B cell (primary cell): Measurements from ENCODE around the gene NCOA3.

Experiments used
- EZH2 ChIP-seq: IDR thresholded peaks from 2 replicates; pipeline ENCODE4 v1.6.1; 2012; ENCODE audit warnings: borderline replicate concordance, low read depth, mild to moderate bottlenecking, moderate library complexity, low read length; ENCODE audit not compliant: insufficient read depth, poor library complexity, severe bottlenecking
- TF ChIP-seq, protein P1 (sequence below): fragments of 200-600 bp; IDR thresholded peaks from one replicate; pipeline ENCODE4 v1.8.0; 2022; ENCODE audit warnings: antibody characterized with exemption, mild to moderate bottlenecking

DNA sequence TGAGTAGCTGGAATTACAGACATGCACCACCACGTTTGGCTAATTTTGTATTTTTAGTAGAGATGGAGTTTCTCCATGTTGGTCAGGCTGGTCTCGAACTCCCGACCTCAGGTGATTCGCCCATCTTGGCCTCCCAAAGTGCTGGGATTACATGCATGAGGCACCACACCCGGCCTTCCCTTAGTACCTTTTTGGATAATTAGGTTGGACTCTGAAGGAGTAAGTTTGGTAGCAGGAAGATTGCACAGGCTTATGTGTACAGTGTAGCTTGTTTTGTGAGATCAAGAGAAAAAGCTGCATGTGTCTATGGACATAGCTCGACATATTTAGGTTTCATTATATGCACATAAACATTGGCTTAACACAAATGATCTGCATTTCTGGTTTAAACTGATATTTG lies 116.8 kb downstream of the NCOA3 start:
- TF ChIP-seq, protein P1, sequence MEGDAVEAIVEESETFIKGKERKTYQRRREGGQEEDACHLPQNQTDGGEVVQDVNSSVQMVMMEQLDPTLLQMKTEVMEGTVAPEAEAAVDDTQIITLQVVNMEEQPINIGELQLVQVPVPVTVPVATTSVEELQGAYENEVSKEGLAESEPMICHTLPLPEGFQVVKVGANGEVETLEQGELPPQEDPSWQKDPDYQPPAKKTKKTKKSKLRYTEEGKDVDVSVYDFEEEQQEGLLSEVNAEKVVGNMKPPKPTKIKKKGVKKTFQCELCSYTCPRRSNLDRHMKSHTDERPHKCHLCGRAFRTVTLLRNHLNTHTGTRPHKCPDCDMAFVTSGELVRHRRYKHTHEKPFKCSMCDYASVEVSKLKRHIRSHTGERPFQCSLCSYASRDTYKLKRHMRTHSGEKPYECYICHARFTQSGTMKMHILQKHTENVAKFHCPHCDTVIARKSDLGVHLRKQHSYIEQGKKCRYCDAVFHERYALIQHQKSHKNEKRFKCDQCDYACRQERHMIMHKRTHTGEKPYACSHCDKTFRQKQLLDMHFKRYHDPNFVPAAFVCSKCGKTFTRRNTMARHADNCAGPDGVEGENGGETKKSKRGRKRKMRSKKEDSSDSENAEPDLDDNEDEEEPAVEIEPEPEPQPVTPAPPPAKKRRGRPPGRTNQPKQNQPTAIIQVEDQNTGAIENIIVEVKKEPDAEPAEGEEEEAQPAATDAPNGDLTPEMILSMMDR = no peak
- no peak for TF ChIP-seq EZH2
